Astrocyte (in vitro differentiated cells and primary cell): Measurements from ENCODE around the gene SCAMP1. TPM values are rescaled to one million over a fixed set of nuclear protein-coding genes. Genes with fewer than 3 reads are reported as not detected.

Experiments
- DNase-seq: peaks from one replicate; pipeline ENCODE4 v3.0.0-alpha.2; 2010; ENCODE audit warnings: low read depth
- FAIRE-seq: peaks from 2 replicates; lab custom pipeline; 2011; peaks lifted over from hg19 to GRCh38; lab: Jason Lieb, UNC
- H2AFZ ChIP-seq: 2 replicates; pipeline ENCODE4 v1.6.0; 2012; ENCODE audit warnings: low read depth, low read length, inconsistent platforms
- H3K27ac ChIP-seq: 2 replicates; pipeline ENCODE4 v1.5.1; 2011; ENCODE audit warnings: low read depth, low read length, inconsistent platforms
- H3K27me3 ChIP-seq: 2 replicates; pipeline ENCODE4 v1.6.0; 2011; ENCODE audit warnings: low read length, inconsistent platforms; ENCODE audit not compliant: insufficient read depth
- H3K36me3 ChIP-seq: 2 replicates; pipeline ENCODE4 v1.5.1; 2011; ENCODE audit warnings: low read length, inconsistent platforms; ENCODE audit not compliant: insufficient read depth
- H3K4me1 ChIP-seq: 2 replicates; pipeline ENCODE4 v1.5.1; 2011; ENCODE audit warnings: low read length, inconsistent platforms; ENCODE audit not compliant: insufficient read depth
- H3K4me2 ChIP-seq: 2 replicates; pipeline ENCODE4 v1.6.0; 2012; ENCODE audit warnings: low read length, inconsistent platforms
- H3K4me3 ChIP-seq: 2 replicates; pipeline ENCODE4 v1.5.1; 2011; ENCODE audit warnings: low read depth, mild to moderate bottlenecking, low read length, inconsistent platforms; ENCODE audit not compliant: insufficient read depth
- H3K79me2 ChIP-seq: 2 replicates; pipeline ENCODE4 v1.6.0; 2012; ENCODE audit warnings: mild to moderate bottlenecking, low read length, inconsistent platforms; ENCODE audit not compliant: insufficient read depth
- H3K9ac ChIP-seq: 2 replicates; pipeline ENCODE4 v1.6.0; 2012; ENCODE audit warnings: mild to moderate bottlenecking, low read length, inconsistent platforms
- H3K9me3 ChIP-seq: 2 replicates; pipeline ENCODE4 v1.5.1; 2012; ENCODE audit warnings: low read depth, mild to moderate bottlenecking, low read length, inconsistent platforms; ENCODE audit not compliant: insufficient read depth
- H4K20me1 ChIP-seq: 2 replicates; pipeline ENCODE4 v1.6.0; 2012; ENCODE audit warnings: low read length, inconsistent platforms; ENCODE audit not compliant: insufficient read depth
- H3K27ac Mint-ChIP-seq: one replicate; pipeline ENCODE4 v1.8.0; 2021; ENCODE audit warnings: mild to moderate bottlenecking, mixed read lengths; ENCODE audit not compliant: unreplicated experiment
- H3K27me3 Mint-ChIP-seq: one replicate; pipeline ENCODE4 v1.8.0; 2021; ENCODE audit warnings: low read depth, mixed read lengths; ENCODE audit not compliant: unreplicated experiment
- H3K36me3 Mint-ChIP-seq: one replicate; pipeline ENCODE4 v1.8.0; 2021; ENCODE audit warnings: low read depth, mixed read lengths; ENCODE audit not compliant: unreplicated experiment
- H3K4me1 Mint-ChIP-seq: one replicate; pipeline ENCODE4 v1.8.0; 2021; ENCODE audit warnings: low read depth, mixed read lengths; ENCODE audit not compliant: unreplicated experiment
- H3K4me3 Mint-ChIP-seq: one replicate; pipeline ENCODE4 v1.8.0; 2021; ENCODE audit warnings: mild to moderate bottlenecking, moderate library complexity, mixed read lengths; ENCODE audit not compliant: unreplicated experiment
- H3K9me3 Mint-ChIP-seq: one replicate; pipeline ENCODE4 v1.8.0; 2021; ENCODE audit warnings: mild to moderate bottlenecking, mixed read lengths; ENCODE audit not compliant: unreplicated experiment
- CTCF ChIP-seq: IDR thresholded peaks from 2 replicates; pipeline ENCODE4 v1.5.1; 2011; ENCODE audit warnings: low read depth, mild to moderate bottlenecking, inconsistent platforms, low read length, moderate library complexity; ENCODE audit not compliant: insufficient read depth
- EZH2 ChIP-seq: IDR thresholded peaks from 2 replicates; pipeline ENCODE4 v1.6.1; 2012; ENCODE audit warnings: mild to moderate bottlenecking, low read length, inconsistent platforms; ENCODE audit not compliant: insufficient read depth
- total RNA-seq: library from RNA; stranded (reverse); gene quantifications from 2 replicates; pipeline ENCODE4 v1.2.1, GENCODE V29; 2021

Gene SCAMP1
- total RNA-seq, 1 donor from 2014 or later: 52.6 TPM

GRCh38 chr5:78483809-78484521 lies 123.5 kb downstream of the SCAMP1 start:
- H3K4me3 Mint-ChIP-seq: no peak overlapping the region
- peak overlapping the region; percentile 3 for H3K27ac Mint-ChIP-seq
- H3K36me3 Mint-ChIP-seq: peaks cover 8% of the 10 kb centered on the region
- H3K4me1 Mint-ChIP-seq: peaks cover 8% of the 10 kb centered on the region
- FAIRE-seq: no peak
- no peaks in the 10 kb centered on the region for H3K9me3 Mint-ChIP-seq
- peaks cover 5% of the 10 kb centered on the region for H3K4me1 ChIP-seq
- peaks cover 9% of the 10 kb centered on the region for H4K20me1 ChIP-seq
- peak; percentile 41 for DNase-seq
- no peak overlapping the region for H3K9ac ChIP-seq
- H3K4me2 ChIP-seq: no peak overlapping the region
- peaks cover 12% of the 10 kb centered on the region for H3K36me3 ChIP-seq
- no peak overlapping the region for H2AFZ ChIP-seq
- TF ChIP-seq CTCF (no peak), EZH2 (no peak)
- H3K27me3 ChIP-seq: no peaks in the 10 kb centered on the region
- H3K9me3 ChIP-seq: no peaks in the 10 kb centered on the region
- no peak overlapping the region for H3K4me3 ChIP-seq
- no peaks in the 10 kb centered on the region for H3K79me2 ChIP-seq
- no peaks in the 10 kb centered on the region for H3K27me3 Mint-ChIP-seq
- H3K27ac ChIP-seq: no peak overlapping the region

- H3K4me1 ChIP-seq: peaks cover 5% of the 10 kb centered on the region
- Mint-ChIP-seq H3K4me3 (no peak overlapping the region), H3K4me1 (peaks cover 8% of the 10 kb centered on the region), H3K9me3 (no peaks in the 10 kb centered on the region), H3K27me3 (no peaks in the 10 kb centered on the region), H3K36me3 (peaks cover 14% of the 10 kb centered on the region), H3K27ac (no peak overlapping the region)
- H3K4me3 ChIP-seq: no peak overlapping the region
- H2AFZ ChIP-seq: no peak overlapping the region
- H3K9ac ChIP-seq: no peak overlapping the region
- FAIRE-seq (no peak), DNase-seq (no peak)
- TF ChIP-seq EZH2: no peak
- TF ChIP-seq CTCF: no peak
- peaks cover 14% of the 10 kb centered on the region for H4K20me1 ChIP-seq
- no peaks in the 10 kb centered on the region for H3K27me3 ChIP-seq
- no peaks in the 10 kb centered on the region for H3K9me3 ChIP-seq
- no peak overlapping the region for H3K4me2 ChIP-seq
- peaks cover 12% of the 10 kb centered on the region for H3K36me3 ChIP-seq
- H3K27ac ChIP-seq: no peak overlapping the region
- H3K79me2 ChIP-seq: peaks cover 4% of the 10 kb centered on the region
Observed at GRCh38 chr5:78486218-78486617, 125.8 kb downstream of the SCAMP1 start.

GRCh38 chr5:78487846-78488245 lies 127.4 kb downstream of the SCAMP1 start:
- no peak for DNase-seq
- Histone ChIP-seq H3K36me3 (peaks cover 12% of the 10 kb centered on the region), H3K4me1 (peaks cover 5% of the 10 kb centered on the region), H3K4me2 (no peak overlapping the region), H3K4me3 (no peak overlapping the region), H2AFZ (no peak overlapping the region), H4K20me1 (peaks cover 22% of the 10 kb centered on the region), H3K79me2 (peaks cover 6% of the 10 kb centered on the region), H3K27me3 (no peaks in the 10 kb centered on the region), H3K9ac (no peak overlapping the region), H3K27ac (no peak overlapping the region), H3K9me3 (no peaks in the 10 kb centered on the region)
- Mint-ChIP-seq H3K27me3 (no peaks in the 10 kb centered on the region), H3K9me3 (no peaks in the 10 kb centered on the region), H3K27ac (no peak overlapping the region), H3K4me1 (peaks cover 8% of the 10 kb centered on the region), H3K4me3 (no peak overlapping the region), H3K36me3 (peaks cover 16% of the 10 kb centered on the region)
- no peak for TF ChIP-seq EZH2
- TF ChIP-seq CTCF: no peak
- no peak for FAIRE-seq
